Measurements from ENCODE around the gene MRPL34.
"Not testable (repeated sequence)": the region's sequence is repeated elsewhere in the genome, so short reads cannot be mapped to it uniquely, and the experiment has no call there.

The MRPL34 gene

DNA sequence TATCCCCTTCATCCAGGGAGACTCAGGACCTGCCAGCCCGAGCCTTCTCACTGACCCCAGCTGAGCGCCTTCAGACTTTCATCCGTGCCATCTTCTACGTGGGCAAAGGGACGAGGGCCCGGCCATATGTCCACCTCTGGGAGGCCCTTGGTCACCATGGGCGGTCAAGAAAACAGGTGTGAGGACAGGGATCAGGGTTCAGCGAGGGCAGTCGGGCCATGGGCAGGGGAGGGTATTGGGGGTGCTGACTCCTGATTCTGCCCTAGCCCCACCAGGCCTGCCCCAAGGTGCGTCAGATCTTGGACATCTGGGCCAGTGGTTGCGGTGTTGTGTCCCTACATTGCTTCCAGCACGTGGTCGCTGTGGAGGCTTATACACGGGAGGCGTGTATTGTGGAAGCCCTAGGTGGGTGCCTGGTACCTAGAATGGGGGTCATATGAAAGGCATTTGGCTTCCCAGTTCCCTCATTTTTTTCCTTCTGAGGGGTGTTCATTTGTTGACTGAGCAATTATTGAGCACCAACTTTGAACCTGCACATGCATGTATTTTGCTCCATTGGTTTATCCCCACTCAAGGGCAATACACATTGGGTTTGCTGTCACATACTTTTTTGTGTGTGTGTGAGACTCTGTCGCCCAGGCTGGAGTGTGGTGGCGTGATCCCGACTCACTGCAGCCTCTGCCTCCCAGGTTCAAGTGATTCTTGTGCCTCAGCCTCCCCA is 20.1 kb upstream of the MRPL34 start:
- no peak for DNase-seq (ENCODE audit: low read depth)

DNA sequence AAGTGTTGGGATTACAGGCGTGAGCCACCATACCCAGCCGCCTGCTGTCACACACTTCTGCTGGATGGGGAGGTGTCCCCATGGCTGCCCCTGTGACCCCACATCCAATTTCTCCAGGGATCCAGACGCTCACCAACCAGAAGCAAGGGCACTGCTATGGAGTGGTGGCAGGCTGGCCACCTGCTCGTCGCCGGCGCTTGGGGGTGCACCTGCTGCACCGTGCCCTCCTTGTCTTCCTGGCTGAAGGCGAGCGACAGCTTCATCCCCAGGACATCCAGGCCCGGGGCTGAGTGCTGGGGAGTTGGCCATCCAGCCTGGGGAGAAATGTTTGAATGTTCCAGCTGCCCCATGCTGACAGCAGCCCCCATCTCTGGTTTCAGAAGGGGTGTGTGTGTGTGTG is 19.4 kb upstream of the MRPL34 start:
- no peak for DNase-seq (ENCODE audit: low read depth)

- no peak for DNase-seq (ENCODE audit: low read depth)
These were observed 18.9 kb upstream of the MRPL34 start for GRCh38 chr19:17286752-17287151.

- DNase-seq (ENCODE audit: low read depth) = no peak
These were observed 16.2 kb upstream of the MRPL34 start for GRCh38 chr19:17289489-17289888.

- peak; percentile 70 for DNase-seq (ENCODE audit: low read depth)
These were observed 13.2 kb upstream of the MRPL34 start for GRCh38 chr19:17292301-17293074.

- DNase-seq (ENCODE audit: low read depth) = no peak
These were observed 12.1 kb upstream of the MRPL34 start for GRCh38 chr19:17293605-17294004.

- peak; percentile 29 for DNase-seq (ENCODE audit: low read depth)
These were observed 11.4 kb upstream of the MRPL34 start for GRCh38 chr19:17294051-17294891.

- not testable (repeated sequence) for DNase-seq (ENCODE audit: low read depth)
These were observed 10.1 kb upstream of the MRPL34 start for GRCh38 chr19:17295551-17295950.

- DNase-seq (ENCODE audit: low read depth) = no peak
These were observed 9.4 kb upstream of the MRPL34 start for GRCh38 chr19:17296273-17296672.

- DNase-seq (ENCODE audit: low read depth) = no peak
These were observed 8.7 kb upstream of the MRPL34 start for GRCh38 chr19:17296976-17297375.

GRCh38 chr19:17300992-17301619 is 4.6 kb upstream of the MRPL34 start:
- DNase-seq (ENCODE audit: low read depth) = no peak

- DNase-seq (ENCODE audit: low read depth) = no peak
These were observed 3.1 kb upstream of the MRPL34 start for GRCh38 chr19:17302391-17303166.

DNA sequence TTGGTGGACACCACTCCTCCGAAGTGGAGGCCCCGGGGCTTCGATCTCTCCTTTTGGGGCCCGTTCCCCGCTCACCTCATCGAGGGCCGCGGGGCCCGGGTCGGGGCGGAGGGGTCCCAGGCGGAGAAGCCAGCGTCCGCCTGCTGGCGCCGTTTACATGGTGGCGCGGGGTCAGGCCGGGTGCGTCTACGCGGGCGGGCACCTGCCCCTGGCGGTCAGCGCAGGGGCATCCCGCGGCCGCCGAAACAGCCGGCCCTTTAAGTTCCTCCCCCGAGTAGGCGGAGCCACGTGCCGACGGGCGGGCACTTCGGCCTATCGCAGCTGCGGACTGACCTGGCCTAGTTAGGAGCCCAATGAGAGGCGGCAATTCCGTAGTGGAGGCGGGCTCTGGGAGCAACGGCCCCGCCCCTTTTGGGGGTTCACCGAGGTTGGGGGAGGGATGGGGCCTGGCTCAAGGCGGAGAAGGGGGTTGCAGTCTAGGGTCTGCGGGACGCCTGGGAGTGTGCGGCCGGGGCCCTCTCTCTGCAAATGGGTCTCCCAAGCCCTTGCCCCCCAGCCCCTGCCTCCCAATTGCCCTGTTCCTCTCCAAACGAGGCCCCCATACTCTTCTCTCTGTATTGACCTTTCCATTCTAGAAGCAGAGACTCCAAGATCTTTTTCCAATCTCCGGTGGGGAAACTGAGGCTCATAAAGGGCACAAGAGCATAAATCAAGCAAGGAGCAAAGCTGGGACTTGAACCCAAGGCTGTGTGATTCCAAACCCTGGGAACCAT is 2.3 kb upstream of the MRPL34 start, which contains the start of gene ABHD8:
ABHD8 (minus strand) TSS at position 259 of the 773 bp plus-strand sequence. CDS start 1,809 bp downstream, outside the sequence.
- DNase-seq (ENCODE audit: low read depth) = peak; percentile 89

DNA sequence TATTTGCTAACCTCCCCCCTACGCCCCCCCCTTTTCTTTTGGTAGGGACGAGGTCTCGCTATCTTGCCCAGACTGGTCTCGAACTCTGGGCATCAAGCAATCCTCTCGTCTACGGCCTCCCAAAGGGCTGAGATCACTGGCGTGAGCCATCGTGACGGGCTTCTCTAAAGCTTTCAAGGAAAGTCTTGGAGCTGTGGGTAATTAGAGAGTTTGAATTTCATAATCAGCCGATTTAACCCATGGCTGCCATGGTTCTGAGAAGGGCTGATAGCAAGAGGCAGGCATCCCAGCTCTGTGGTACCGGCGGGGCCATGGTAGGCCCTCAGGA is 1.8 kb upstream of the MRPL34 start:
- DNase-seq (ENCODE audit: low read depth) = no peak

- no peak for DNase-seq (ENCODE audit: low read depth)
These were observed 1.1 kb upstream of the MRPL34 start for GRCh38 chr19:17304386-17305215.

DNA sequence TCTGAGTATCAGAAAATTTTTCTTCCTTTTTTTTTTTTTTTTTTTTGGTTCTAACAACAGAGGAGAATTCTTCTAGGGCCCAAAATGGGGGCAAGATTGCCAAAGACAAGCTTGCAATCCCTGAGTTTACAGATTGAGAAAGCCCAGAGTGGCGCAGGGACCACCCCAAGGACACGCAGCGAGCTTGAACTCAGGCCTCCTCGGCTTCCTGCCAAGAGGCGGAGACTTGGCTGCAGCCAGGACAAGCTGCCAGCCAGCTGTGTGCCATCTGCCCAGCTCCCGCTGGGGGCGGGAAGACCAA is 506 bp upstream of the MRPL34 start:
- DNase-seq (ENCODE audit: low read depth) = no peak

- DNase-seq (ENCODE audit: low read depth) = no peak
These were observed 628 bp downstream of the MRPL34 start for GRCh38 chr19:17306285-17306714.

- no peak for DNase-seq (ENCODE audit: low read depth)
These were observed 2.3 kb downstream of the MRPL34 start for GRCh38 chr19:17307876-17308377.

DNA sequence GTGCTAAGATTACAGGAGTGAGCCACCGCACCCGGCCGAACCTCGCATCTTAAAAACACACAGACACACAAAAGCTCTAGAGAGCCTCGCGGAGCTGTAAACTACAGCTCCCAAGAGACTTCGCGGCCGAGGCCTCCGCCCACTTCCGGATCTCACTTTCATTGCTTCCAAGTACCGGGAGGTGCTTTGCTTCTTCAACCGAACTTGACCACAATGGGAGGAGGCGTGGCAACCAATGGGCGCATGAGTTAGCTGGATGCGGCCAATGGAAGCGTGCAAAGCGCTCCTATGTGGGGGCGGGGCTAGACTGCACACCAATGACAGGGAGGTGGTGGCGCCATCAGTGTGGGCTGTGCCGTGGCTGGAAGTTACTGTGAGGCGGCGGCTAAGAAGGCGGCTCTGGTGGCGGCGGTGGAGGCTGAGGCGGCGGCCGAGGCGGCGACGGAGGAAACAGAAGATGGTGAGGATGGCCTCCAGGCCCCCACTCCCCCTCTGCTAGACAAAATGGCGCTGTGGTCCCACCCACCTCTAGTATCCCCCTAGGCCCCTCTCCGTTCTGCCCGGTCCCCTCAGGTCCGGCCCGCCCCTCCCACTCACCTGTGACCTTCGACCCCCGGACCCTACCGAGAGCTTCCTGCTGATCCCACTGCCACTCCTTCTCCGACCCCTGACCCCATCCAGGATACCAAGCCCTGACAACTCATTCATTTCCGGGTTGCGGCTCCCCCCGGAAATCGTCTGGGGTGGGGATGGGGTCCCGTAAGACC is 3.7 kb downstream of the MRPL34 start, which contains the start of gene DDA1:
DDA1 (plus strand) TSS at position 366 of the 767 bp plus-strand sequence; CDS start at position 458, 92 bp downstream.
- DNase-seq (ENCODE audit: low read depth) = peak; percentile 99

All from activated T-helper 9 cell treated with anti-CD3 and anti-CD28 coated beads, Interleukin-2, amount 50 U/mL, for 16 hours (primary cell).